Limb (tissue), 2 donors: Measurements from ENCODE around the gene PIKFYVE.
"Not testable (repeated sequence)": the region's sequence is repeated elsewhere in the genome, so short reads cannot be mapped to it uniquely, and the experiment has no call there.

ENCODE experiments used
- DNase-seq, 2 donors: peaks; one replicate each; pipeline ENCODE4 v3.0.0-alpha.2; 2016; ENCODE audit errors: extremely low spot score in 2 of 2

Gene PIKFYVE

DNA sequence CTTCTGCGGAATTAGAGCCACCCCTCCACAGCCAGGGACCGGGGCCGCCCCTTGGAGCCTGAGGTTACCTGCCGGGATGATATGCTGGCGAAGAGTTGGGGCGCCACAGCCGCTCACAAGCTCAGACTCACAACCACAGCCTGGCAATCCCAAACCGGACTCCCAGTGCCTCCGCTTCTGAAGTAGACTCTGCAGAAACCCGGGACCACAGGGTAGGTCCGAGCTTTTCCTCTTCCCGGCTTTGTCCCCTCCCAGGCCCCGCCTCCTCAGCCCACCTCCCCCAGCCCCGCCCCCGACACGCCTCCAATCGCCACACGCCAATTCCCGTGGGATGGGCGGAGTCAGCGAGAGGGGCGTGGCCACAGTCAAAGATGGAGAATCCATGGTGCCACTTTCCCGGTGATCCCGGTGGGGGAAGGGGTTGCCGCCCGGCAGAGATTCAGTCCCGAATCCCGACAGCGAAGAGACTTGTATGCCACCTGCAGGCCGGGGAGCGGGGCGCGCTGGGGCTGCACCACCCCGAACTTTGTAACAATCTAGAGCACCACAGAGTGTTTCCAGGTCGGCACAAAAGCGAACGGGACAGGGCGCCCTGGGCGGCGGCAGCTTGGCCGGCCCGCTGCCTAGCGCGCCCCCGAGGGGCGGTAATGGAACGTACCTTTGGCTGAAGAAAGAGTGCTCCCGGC, 11.0 kb upstream of the PIKFYVE start, which contains the start of gene IDH1:
Gene IDH1 (minus strand): TSS at position 201 of the 686 bp plus-strand sequence. CDS start 3,520 bp downstream, outside the sequence.
- DNase-seq: peak; percentile 93 to 100

DNA sequence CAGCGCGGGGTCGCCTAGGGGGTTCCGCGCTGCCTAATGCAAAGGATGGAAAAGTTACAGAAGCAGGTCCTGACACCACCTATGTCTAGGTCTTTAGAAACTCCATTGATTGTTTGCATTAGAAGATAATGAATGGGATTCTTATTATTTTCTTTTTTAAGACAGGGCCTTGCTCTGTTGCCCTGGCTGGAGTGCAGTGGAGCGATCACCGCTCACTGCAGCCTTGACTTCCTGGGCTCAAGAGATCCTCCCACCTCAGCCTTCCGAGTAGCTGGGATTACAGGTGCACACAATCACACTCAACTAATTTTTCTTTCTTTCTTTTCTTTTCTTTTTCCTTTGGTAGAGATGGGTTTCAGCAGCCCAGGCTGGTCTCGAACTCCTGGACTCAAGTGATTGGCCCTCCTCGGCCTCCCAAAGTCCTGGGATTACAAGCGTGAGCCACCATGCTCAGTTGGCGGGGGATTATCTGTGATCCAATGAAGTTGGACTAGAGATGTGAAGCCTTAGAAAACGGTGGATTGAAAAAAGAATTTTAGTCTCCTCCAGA, 10.4 kb upstream of the PIKFYVE start:
- no peak for DNase-seq

- no peak for DNase-seq
Observed at GRCh38 chr2:208256192-208256782, 9.8 kb upstream of the PIKFYVE start.

DNA sequence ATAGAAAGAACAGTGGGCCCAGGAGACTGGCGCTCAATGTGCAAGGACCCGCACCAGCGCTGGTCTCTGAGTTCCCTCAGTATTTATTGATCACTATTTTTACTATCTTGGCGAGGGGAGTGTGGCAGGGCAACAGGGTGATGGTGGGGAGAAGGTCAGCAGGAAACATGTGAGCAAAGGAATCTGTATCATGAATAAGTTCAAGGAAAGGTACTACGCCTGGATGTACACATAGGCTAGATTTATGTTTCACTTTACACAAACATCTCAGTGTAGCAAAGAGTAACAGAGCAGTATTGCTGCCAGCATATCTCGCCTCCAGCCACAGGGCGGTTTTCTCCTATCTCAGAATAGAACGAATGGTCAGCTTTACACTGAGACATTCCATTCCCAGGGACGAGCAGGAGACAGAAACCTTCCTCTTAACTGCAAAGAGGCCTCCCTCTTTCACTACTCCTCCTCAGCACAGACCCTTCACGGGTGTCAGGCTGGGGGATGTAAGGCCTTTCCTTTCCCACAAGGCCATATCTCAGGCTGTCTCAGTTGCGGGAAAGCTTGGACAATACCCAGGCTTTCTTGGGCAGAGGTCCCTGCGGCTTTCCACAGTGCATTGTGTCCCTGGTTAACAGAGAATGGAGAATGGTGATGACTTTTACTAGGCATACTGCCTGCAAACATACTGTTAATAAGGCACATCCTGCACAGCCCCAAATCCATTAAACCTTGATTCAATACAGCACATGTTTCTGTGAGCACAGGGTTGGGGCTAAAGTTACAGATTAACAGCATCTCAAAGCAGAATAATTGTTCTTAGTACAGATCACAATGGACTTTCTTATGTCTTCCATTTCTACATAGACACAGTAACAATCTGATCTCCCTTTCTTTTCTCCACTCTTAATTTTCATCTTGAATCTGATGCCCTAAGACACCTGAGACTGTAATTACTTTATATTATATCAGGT, 8.9 kb upstream of the PIKFYVE start:
- not testable (repeated sequence) for DNase-seq

GRCh38 chr2:208265371-208265800, 669 bp upstream of the PIKFYVE start:
- peak in 1 of 2 donors; percentile 47 for DNase-seq

DNA sequence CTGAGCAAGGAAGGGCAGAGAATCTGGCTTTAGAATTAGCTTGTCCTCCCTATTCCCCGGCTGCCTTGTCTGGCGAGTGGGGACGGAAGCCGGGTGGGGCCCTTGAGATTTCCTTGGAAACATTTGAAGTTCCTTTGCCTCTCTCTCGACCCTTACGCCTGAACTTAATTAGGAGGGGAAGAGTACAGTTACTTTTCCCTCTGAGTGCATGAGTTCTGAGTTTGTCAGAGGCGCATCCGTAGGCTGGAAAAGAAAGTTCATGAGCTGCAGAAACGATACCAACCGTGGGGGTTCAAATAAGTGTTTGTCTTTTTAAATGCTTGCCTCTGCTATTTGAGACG, 468 bp downstream of the PIKFYVE start:
- no peak for DNase-seq

DNA sequence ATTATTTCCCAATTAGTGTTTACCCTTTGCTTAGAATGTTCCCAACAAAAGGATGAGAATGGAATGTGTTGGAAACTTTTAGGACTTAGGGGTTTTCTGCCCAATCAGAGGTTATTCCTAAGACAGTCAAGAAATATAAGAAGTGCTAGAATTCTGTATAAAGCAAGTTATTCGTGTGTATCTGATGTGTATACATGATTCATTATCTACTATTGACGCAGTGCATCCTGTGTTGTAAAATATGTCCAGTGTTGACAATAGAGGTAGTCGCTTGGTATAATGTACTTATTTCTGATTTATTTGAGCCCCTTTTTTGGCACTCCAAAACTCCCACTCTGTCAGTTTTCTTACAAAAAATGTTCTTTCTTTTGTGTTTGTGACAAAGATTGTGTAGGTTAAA, 881 bp downstream of the PIKFYVE start:
- DNase-seq: no peak

- DNase-seq: not testable (repeated sequence)
Observed at GRCh38 chr2:208267526-208267925, 1.5 kb downstream of the PIKFYVE start.

GRCh38 chr2:208268156-208268952, 2.3 kb downstream of the PIKFYVE start:
- DNase-seq: no peak

DNA sequence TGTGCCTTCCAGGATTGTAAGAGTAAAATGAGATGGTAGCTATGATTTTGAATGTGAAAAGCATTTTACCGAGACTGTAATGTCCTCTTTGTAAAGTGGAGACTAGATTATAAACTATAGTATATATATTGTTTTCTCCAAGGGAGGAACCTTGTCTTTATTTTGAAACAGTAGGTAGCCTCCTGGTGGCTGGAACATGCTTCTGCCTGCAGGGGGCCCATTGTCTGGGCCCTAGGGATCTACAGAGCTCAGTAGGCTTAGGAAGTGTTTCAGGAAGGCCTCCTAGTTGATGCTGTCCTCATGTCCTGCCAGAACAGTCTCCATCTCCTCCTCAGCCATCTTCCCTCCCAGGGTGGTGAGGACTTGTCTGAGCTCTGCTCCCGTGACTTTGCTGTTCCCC, 3.0 kb downstream of the PIKFYVE start:
- no peak for DNase-seq

DNA sequence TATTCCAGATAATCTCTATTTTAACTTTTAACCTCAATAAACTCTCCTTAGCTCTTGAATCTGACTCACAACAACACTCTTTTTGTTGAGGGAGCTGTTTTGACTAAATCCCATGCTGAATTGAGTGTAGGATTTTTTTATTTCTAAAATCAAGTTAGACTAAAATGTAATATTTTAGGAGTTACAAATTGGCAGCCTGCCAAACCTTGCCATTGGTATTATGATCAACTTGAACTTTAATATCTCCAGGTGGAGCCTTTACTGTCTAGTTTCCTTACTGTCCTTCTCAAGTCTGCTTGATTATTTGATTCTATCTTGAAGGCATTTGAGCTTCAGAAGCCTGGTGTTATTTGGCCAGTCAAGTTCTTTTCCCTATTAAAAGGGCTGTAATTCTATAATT, 8.7 kb downstream of the PIKFYVE start:
- DNase-seq: no peak

- DNase-seq: no peak
Observed at GRCh38 chr2:208278549-208278948, 12.5 kb downstream of the PIKFYVE start.

GRCh38 chr2:208279236-208279635, 13.2 kb downstream of the PIKFYVE start:
- DNase-seq: no peak

DNA sequence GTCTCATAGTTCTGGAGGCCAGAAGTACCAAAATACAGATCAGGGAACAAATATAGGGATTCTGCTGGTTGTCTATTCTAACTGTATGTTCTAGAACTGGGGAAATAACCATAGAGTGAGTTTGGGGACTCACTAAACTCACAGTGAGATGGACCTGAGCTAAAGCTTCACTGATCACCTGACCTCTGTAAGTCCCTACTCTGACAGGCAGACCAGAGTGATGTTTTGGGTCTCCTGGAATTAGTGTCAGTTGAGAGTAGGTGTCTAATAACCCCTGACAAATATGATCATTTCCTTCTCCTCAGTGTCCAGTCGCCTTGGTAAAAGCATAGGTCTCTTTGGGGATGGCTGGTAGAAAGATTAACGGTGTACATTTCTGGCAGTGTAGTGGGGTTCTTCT, 14.2 kb downstream of the PIKFYVE start:
- no peak for DNase-seq

GRCh38 chr2:208280933-208281332, 14.9 kb downstream of the PIKFYVE start:
- no peak for DNase-seq

GRCh38 chr2:208285853-208286252, 19.8 kb downstream of the PIKFYVE start:
- DNase-seq: no peak

DNA sequence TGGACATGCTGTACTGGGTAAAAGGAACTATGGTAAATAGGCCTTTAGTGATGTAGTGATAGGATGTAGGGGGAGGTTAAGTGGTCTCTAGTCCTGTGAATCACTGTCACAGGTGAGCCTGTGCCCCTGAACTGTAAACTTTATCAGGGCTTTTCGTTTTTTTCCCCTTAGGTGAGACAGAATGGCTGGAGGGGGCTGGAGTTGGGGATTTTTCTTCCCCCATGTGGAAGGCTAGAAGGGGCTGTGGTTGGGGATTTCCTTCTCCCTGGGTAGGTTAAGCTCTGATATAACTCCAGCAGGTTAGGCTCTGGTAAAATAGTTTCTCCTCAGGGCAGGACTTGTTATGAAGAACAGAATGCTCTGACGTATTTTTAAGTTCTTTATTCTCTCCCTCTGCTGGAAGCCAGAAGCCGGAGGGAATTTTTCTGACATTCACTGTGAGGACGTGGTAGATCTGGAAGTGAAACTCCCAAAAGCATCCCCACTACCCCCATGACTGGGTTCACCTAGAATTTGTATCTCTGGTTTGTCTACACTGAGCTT, 28.5 kb downstream of the PIKFYVE start:
- no peak for DNase-seq

- DNase-seq: no peak
Observed at GRCh38 chr2:208295834-208296233, 29.8 kb downstream of the PIKFYVE start.

DNA sequence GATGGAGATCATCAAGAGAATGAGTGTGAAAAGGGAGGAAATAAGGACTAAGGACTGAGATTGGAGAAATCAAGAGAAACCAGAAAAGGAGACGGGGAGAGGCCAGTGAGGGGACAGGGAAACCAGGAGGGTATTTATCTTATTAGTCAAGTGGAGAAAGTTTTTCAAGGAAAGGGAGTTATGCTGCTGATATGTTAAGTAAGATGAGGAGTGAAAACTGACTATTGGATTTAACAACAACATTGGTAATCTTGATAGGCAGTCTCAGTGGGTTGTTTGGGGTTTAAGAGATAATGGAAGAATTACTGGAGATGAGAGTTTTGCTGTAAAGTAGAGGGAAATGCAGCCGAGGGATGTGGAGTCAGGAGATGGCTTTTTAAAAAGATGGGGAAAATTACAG, 30.6 kb downstream of the PIKFYVE start:
- no peak for DNase-seq

- no peak for DNase-seq
Observed at GRCh38 chr2:208297961-208298360, 31.9 kb downstream of the PIKFYVE start.
